Dermis microvascular lymphatic vessel endothelial cell (primary cell): ENCODE measurements around the gene MIER2. TPM values are rescaled to one million over a fixed set of nuclear protein-coding genes. Genes with fewer than 3 reads are reported as not detected.
"Not testable (repeated sequence)": the region's sequence is repeated elsewhere in the genome, so short reads cannot be mapped to it uniquely, and the experiment has no call there.

ENCODE experiments used
- DNase-seq, 2 donors: peaks; one replicate each; pipeline versions ENCODE4 v3.0.0 to v3.0.0-alpha.2; 2010; ENCODE audit warnings: low read depth in 2 of 2
- total RNA-seq: library from RNA; depleted of rRNA; stranded (reverse); fragments of >200 nt; gene quantifications from 2 replicates; pipeline ENCODE4 v1.2.1, GENCODE V29; 2014

Gene MIER2
- total RNA-seq, 1 donor from 2014 or later, result 7.7 TPM

- peak; percentile 78 to 85 for DNase-seq
Observed at GRCh38 chr19:289651-290371, 54.8 kb downstream of the MIER2 start.

GRCh38 chr19:288911-289310 is 55.7 kb downstream of the MIER2 start:
- DNase-seq, result no peak

DNA sequence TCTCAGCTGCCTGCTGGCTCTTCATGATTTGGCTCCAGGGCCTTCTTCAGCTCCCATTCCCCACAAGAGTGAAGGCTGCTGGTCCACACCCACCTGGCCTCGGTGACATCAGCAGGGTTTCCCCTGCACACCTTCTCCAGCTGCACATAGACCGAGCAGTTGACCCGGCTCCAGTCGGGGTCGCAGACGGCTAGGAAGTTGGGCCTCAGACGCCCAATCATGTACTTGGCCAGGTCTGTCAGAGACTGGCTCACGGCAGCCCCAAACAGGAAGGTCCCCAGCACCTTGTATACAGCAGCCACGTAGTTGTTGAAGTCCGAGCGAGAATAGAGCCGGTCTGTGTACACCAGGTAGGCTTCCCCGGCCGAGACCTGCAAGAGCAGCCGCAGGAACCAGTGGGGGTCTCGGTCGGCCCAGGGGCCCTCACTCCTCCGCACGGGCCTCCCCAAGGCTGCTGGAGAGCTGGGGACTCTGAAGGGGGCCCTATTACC is 57.2 kb downstream of the MIER2 start:
- DNase-seq, result no peak

DNA sequence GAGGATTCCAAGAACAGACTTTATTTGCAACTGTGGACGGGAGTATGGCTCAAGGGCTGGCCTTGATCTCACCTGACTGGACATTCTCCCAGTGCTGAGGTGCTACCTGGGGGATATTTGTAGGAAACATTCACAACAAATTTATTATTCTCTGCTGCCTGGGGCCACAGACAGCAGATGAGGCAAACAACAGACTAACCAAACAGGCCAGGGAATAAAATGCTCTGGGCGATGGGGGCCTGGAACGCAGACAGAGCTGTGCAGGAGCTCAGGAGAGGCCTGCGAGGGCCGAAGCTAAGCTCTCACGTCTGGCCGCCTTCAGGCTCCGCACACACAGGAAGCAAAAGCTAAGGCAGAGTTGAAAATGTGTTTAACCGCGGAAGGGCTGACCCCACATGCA is 61.2 kb downstream of the MIER2 start:
- no peak for DNase-seq

GRCh38 chr19:282501-282900 is 62.1 kb downstream of the MIER2 start:
- DNase-seq, result no peak

DNA sequence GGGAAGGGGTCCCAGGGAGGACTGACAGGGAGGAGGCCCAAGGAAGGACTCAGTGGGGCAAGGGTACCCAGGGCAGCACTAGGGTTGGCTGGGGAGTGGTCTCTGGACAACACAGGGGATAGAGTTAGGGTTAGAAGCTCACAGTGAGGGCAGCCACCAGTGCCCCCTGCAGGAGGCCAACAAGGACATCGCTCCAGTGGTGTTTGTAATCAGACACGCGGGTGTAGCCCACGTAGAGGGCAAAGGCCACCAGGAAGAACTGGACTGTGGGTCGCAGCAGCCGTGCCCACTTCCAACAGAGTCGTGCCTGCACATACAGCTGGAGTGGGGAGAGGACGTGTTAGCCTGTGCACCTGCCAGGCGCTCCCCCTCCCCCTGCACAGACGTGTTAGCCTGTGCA is 62.6 kb downstream of the MIER2 start:
- DNase-seq, result no peak

GRCh38 chr19:281156-281853 is 63.3 kb downstream of the MIER2 start:
- DNase-seq, result no peak

- DNase-seq, result no peak
Observed at GRCh38 chr19:280541-281009, 64.0 kb downstream of the MIER2 start.

DNA sequence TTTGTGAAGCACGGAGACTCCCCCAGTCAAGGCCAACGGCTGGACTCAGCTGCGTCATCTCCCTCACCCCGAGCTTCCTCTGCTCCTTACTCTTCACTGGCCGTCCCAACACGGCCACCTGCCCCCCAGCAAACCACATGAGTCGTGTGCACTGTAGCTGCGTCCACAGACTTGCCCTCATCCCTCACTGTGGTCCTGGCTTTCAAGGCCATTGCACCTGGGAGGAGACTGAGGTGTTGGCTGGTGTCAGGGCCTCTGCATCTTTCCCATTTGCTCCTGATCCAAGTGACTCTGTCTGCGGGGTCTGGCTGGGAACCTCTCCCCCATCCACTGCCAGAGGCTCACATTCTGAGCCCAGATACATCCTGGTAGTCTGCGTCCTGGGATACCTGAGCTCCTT is 64.9 kb downstream of the MIER2 start:
- DNase-seq, result no peak

DNA sequence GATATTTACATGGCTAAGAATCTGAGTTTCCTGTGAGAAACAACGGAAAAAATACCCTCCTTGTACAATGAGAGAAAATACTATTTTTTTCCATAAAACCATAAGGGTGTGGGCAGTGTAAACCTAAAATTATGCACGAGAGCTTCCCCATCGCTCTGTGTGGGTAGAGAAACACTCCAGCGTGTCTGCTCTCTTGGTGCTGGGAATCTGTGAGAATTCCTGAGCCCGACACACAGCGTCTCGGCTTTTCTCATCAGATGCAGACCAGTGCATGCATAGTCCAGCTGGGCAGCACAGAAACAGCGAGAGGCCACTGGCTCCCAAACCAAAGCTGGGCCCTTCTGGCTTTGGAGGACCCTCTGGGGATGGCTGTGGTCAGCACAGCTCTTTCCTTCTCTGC is 65.4 kb downstream of the MIER2 start:
- no peak for DNase-seq

GRCh38 chr19:277581-278165 is 66.9 kb downstream of the MIER2 start:
- DNase-seq, result peak in 1 of 2 donors; percentile 45

- no peak for DNase-seq
Observed at GRCh38 chr19:277131-277530, 67.5 kb downstream of the MIER2 start.

DNA sequence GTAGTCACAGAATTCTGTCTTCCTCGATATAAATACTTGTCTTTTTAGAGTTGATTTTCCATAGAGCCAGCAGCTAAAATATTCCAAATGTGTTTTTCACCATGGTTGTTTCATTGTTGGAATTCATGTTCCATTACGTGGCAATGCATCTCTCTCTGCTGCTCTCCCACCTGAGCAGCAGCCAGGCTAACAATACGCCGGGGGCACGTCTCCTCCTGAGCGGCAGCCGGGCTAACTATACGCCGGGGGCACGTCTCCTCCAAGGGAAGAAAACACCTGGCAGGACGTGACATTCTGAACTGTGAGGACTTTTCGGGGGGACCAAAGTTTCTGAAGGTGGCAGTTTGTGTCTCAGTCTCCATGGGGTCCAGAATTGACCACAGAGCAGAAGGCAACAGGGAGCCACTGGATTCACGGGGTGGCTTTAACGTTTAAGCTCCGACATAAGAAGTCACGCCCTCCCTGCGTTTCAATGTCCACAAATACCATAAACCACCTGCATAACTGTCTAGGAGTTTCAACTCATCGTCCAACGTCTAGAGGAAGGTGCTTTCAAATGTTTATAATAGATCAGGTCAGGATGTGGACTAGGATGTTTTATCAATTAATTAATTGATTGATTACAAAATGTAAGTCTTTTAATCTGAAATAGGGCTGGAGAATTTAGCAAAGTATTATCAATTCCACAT is 68.5 kb downstream of the MIER2 start:
- no peak for DNase-seq

- DNase-seq, result no peak
Observed at GRCh38 chr19:275000-275399, 69.6 kb downstream of the MIER2 start.

- no peak for DNase-seq
Observed at GRCh38 chr19:273393-273792, 71.2 kb downstream of the MIER2 start.

GRCh38 chr19:271856-272255 is 72.7 kb downstream of the MIER2 start:
- no peak for DNase-seq

DNA sequence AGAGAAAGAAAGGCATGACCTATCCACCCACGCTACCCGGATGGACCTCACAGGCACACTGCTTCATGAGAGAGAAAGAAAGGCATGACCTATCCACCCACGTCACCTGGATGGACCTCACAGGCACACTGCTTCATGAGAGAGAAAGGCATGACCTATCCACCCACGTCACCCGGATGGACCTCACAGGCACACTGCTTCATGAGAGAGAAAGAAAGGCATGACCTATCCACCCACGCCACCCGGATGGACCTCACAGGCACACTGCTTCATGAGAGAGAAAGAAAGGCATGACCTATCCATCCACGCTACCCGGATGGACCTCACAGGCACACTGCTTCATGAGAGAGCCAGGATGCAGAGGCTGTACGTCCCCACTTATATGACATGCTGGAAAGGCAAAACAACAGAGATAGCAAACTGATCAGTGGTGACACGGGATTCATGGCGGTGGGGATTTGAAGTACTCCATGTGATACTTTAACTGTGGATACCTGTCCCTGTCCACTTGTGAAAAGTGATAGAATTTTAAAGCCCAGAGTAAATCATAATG is 73.8 kb downstream of the MIER2 start:
- not testable (repeated sequence) for DNase-seq

DNA sequence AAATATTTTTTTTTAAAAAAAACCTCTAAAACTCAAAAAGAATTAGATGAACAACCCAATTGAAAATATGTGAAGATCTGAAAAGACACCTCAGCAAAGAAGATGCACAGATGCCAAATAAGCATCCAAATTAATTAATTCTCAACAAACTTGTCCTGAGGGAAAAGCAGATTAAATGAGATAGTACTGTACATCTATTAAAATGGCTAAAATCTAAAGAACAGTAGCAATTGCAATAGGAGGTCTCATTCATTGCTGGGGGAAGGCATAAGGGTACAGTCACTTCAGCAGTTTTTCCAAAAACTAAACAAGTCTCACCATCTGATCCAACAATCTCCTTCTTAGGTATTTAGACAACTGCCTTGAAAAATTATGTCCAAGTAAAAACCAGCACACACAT is 75.4 kb downstream of the MIER2 start:
- no peak for DNase-seq

GRCh38 chr19:262125-262524 is 82.5 kb downstream of the MIER2 start:
- DNase-seq, result no peak

DNA sequence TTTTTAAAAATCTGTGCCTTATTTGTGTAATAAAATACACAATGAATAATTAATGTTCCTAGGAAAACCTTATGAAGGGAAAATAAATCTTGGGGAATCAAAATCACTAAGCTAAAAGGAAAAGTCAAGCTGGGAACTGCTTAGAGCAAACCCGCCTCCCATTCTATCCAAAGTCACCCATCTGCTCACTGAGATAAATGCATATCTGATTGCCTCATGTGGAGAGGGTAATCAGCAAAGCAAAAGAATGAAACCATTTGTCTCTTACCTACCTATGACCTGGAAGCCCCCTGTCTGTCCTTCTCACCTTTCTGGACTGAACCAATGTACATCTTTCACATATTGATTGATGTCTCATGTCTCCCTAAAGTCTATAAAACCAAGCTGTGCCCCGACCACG is 87.8 kb downstream of the MIER2 start:
- not testable (repeated sequence) for DNase-seq
